GM10847 (cell line): ENCODE measurements around the gene NR1H2.

Experiments
- POLR2A ChIP-seq: IDR thresholded peaks from 2 replicates; pipeline ENCODE4 v1.6.1; 2011; ENCODE audit not compliant: insufficient read length; ENCODE audit errors: extremely low read depth

Gene NR1H2

DNA sequence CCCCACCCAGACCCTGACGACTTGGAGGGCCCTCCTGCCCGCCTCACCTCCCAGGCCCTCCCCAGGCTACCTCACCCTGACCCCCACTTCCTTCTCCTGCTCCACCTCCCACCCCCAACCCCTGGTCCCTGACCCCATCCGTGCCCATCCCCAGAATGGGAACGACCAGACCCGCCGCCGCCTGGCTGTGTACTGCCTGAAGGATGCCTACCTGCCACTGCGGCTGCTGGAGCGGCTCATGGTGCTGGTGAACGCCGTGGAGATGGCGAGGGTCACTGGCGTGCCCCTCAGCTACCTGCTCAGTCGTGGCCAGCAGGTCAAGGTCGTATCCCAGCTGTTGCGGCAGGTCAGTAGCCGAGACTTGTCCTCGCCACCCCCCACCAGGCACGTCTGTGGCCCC, 30.6 kb downstream of the NR1H2 start:
- TF ChIP-seq POLR2A, result no peak

DNA sequence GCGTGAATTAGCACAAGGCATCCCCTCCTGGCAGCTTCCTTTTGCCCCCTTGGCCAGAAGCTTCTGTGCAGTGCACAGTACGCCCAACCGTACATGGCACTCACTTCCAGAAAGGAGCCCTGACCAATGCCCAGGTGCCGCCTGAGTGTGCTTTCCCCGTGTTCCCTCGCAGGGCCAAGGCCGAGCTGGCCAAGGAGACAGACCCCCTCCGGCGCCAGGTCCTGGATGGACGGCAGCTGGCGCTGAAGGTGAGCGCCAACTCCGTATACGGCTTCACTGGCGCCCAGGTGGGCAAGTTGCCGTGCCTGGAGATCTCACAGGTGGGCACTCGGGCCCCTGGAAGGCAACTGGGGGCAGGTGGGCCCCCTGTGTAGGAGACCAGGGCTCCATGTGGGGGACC, 33.1 kb downstream of the NR1H2 start:
- no peak for TF ChIP-seq POLR2A

- TF ChIP-seq POLR2A, result no peak
These were observed 33.9 kb downstream of the NR1H2 start for GRCh38 chr19:50410109-50410508.

DNA sequence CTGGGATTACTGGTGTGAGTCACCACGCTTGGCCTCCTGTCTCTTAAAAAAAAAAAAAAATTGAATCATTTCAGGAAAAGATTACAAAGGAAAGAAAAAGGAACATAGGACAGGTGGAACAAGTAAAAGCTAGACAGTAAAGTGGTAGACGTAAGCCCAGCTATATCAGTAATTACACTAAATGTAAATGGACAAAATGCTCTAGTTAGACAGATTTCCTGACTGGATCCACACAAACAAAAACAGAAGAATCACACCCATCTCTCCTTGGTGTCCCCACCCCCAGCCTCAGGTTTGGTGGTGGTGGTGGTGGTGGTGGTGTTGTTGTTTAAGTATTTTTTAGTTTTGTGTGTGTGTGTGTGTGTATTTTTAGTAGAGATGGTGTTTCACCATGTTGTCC, 36.2 kb downstream of the NR1H2 start:
- no peak for TF ChIP-seq POLR2A

DNA sequence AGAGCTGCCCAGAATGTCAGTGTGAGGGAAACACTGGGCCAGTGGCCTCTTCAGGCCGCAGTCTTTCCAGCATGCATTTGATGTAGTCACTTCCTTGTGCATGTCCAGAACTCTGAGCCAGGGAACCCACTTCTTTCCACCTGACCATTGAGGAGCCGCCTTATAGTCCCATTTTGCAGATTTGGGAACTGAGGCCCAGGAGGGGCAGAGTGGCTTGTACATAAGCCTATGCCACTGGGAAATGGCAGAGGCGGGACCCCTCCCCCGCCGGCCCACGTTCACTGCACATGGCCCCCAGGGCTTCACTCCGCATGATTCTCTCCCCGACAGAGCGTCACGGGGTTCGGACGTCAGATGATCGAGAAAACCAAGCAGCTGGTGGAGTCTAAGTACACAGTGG, 36.8 kb downstream of the NR1H2 start:
- TF ChIP-seq POLR2A, result no peak

GRCh38 chr19:50413531-50413930, 37.3 kb downstream of the NR1H2 start:
- TF ChIP-seq POLR2A, result no peak

- no peak for TF ChIP-seq POLR2A
These were observed 38.8 kb downstream of the NR1H2 start for GRCh38 chr19:50414864-50415660.

- peak; percentile 48 for TF ChIP-seq POLR2A
These were observed 39.4 kb downstream of the NR1H2 start for GRCh38 chr19:50415661-50416033.

DNA sequence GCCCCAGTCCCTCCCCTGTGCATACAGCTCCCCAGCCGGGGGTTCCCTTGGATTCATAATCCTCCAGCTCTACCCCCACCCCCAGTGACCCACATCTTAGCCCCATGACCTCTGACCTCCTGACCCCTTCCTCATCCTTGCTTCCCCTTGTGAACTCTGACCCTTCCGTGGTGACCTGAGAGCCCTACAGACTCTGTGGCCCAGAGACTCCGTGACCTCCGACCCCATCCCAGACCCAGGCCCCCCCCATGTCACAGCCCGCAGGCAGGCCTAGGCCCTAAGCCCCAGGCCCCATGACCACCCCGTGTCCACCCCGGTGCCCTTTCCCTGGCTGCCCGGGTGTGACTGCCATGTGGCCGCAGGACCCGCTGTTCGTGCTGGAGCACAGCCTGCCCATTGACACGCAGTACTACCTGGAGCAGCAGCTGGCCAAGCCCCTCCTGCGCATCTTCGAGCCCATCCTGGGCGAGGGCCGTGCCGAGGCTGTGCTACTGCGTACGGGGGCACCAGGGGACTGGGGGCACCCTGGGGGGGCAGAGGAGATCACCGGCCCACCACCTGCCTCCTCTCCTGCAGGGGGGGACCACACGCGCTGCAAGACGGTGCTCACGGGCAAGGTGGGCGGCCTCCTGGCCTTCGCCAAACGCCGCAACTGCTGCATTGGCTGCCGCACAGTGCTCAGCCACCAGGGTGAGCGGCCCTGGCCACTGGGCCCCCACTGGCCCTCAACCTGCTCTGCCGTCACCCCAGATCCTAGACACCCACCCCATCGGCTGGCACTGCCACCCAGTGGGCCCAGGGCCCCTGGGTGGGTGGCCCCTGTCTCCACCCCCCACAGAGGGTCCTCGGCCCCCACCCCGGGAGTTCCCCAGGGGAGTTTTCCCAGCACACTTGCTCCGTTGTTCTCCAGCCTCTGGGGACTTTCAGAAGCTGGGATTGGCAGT, 40.0 kb downstream of the NR1H2 start:
- no peak for TF ChIP-seq POLR2A

- no peak for TF ChIP-seq POLR2A
These were observed 41.1 kb downstream of the NR1H2 start for GRCh38 chr19:50417111-50418081.

DNA sequence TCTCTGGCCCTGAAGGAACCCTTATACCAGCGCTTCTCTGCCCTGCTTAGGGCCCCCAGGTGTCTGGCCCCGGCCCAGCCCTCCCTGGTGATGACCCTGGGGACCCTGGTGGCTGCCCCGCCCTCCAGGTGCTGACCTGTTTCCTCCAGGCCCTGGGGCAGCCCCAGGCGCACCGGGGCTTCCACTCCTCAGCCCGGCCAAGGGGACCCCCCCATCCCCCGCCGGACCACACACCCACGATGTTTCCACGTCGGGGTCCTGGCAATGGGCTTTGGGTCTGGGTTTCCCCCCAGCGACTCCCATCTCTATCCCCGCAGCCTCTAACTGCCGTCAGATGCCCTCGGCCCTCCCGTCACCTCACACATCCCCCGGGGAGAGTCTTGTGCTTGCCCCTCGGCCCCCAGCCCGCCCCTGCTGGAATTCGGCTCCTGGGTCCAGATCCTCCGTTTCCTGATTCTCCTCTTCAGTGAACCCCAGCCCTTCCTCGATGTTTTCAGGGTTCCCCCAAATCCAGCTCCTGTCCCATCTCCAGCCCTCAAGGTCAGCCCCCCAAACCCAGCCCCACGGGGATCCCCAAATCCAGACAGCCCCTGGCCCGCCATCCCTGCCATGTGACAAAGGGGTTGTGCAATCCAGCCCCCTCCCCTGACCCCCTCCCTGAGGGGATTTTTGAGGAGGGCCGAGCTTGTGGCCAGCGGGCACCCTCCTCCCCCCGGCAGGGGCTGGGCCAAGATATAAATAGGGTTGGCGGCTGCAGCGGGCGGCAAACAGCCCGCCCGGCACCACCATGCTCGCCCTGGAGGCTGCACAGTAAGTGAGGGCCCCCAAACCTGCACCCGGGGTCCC, 42.1 kb downstream of the NR1H2 start, which contains the start of gene SPIB:
SPIB (plus strand) TSS at position 763 of the 846 bp plus-strand sequence; CDS start at position 788, 25 bp downstream.
- peak; percentile 96 for TF ChIP-seq POLR2A

- no peak for TF ChIP-seq POLR2A
These were observed 42.8 kb downstream of the NR1H2 start for GRCh38 chr19:50419022-50419579.

GRCh38 chr19:50419580-50420035, 43.4 kb downstream of the NR1H2 start:
- peak; percentile 58 for TF ChIP-seq POLR2A

GRCh38 chr19:50420127-50420526, 43.9 kb downstream of the NR1H2 start:
- TF ChIP-seq POLR2A, result no peak

- no peak for TF ChIP-seq POLR2A
These were observed 44.6 kb downstream of the NR1H2 start for GRCh38 chr19:50420808-50421207.
